Spinal cord (tissue), 10 donors: ENCODE measurements around the gene TOMM34. TPM values are rescaled to one million over a fixed set of nuclear protein-coding genes. Genes with fewer than 3 reads are reported as not detected.

ENCODE experiments used
- DNase-seq, 6 donors: peaks; one replicate each; pipeline versions ENCODE4 v3.0.0 to v3.0.0-alpha.2; 2013 to 2015; ENCODE audit warnings: low spot score in 6 of 6, low read depth in 4 of 6
- H3K27ac ChIP-seq: one replicate; pipeline ENCODE4 v1.5.1; 2013; ENCODE audit warnings: low read depth, low read length, control low read depth
- H3K27me3 ChIP-seq: one replicate; pipeline ENCODE4 v1.6.1; 2013; ENCODE audit warnings: low read length; ENCODE audit not compliant: control insufficient read depth, insufficient read depth
- H3K36me3 ChIP-seq: one replicate; pipeline ENCODE4 v1.6.1; 2013; ENCODE audit warnings: low read length; ENCODE audit not compliant: control insufficient read depth, insufficient read depth
- H3K4me1 ChIP-seq: one replicate; pipeline ENCODE4 v1.6.1; 2013; ENCODE audit warnings: low read length; ENCODE audit not compliant: control insufficient read depth, insufficient read depth
- H3K4me3 ChIP-seq: one replicate; pipeline ENCODE4 v1.5.1; 2013; ENCODE audit warnings: low read depth, low read length, control low read depth
- H3K9me3 ChIP-seq: one replicate; pipeline ENCODE4 v1.6.1; 2013; ENCODE audit warnings: low read length; ENCODE audit not compliant: control insufficient read depth, insufficient read depth
- WGBS: methylation state at CpG from one replicate; pipeline ENCODE4 v1.1.5; 2013; ENCODE audit warnings: missing lambda C conversion rate; ENCODE audit not compliant: insufficient coverage; 5-methylcytosine and 5-hydroxymethylcytosine counted together
- polyA plus RNA-seq, 2 donors: library from polyadenylated mRNA; unstranded; fragments of 120-200 nt; gene quantifications; one replicate each; pipeline ENCODE4 v1.2.1, GENCODE V29; 2013; ENCODE audit not compliant: insufficient read length in 2 of 2
- total RNA-seq, 2 donors: library from RNA; depleted of rRNA in 1 of 2; stranded (reverse); fragments of 120-200 nt in 1 of 2; fragments of >200 nt in 1 of 2; gene quantifications; one replicate each; pipeline versions ENCODE4 v1.2.3 to v1.2.4, GENCODE V29; 2013 to 2014
- donor health status: healthy.

TOMM34 gene
- total and polyA plus RNA-seq, 4 donors: 10.8 to 28.5 (median 25.9) TPM

DNA sequence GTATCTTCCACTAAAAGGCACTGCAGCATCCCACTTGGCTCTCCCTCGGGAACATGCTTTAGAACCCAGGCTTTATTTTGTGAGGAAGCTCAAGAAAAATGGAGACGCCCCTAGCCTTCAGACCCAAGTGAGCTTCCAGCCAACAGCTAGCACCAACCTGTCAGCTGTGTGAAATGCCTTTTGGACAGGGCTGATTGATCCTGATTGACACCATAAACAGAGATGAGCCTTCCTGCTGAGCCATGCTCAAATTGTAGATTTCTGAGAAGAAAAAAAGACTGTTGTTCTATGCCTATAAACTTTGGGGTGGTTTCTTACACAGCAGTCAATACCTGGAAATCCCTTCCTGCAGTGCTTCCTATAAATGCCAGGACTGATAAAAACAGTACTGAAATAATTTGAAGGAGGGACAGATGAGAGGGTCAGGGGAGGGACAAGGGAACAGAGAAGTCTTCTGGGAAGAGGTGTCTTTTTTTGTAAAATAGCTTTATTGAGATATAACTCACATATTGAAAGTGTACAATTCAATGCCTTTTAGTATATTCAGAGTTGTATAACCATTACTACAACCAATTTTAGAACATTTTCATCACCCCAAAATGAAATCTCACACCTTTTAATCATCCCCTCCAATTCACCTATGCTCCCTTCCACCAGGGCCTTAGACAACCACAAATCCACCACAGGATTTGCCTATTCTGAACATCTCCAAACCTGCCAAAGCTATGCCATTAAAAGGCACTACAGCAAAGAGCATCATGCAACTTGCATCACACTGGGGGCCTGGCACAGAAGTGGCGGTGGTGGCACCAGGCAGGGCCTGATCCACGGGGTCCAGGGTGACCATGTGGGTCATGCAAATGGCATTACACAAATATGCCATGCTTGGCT is 3.4 kb upstream of the TOMM34 start:
- no peak overlapping the region for H3K27ac ChIP-seq
- H3K4me3 ChIP-seq: no peak overlapping the region
- no peak for DNase-seq
- H3K9me3 ChIP-seq: no peaks in the 10 kb centered on the region
- no peaks in the 10 kb centered on the region for H3K27me3 ChIP-seq
- 63% methylated on average over 3 of the region's 4 CpGs for WGBS
- peaks cover 13% of the 10 kb centered on the region for H3K4me1 ChIP-seq
- H3K36me3 ChIP-seq: no peaks in the 10 kb centered on the region

- H3K9me3 ChIP-seq: no peaks in the 10 kb centered on the region
- H3K27me3 ChIP-seq: no peaks in the 10 kb centered on the region
- H3K27ac ChIP-seq: no peak overlapping the region
- no CpG with 5 or more reads among the region's 3 CpGs for WGBS
- no peak for DNase-seq
- H3K36me3 ChIP-seq: peaks cover 3% of the 10 kb centered on the region
- H3K4me3 ChIP-seq: no peak overlapping the region
- H3K4me1 ChIP-seq: peaks cover 13% of the 10 kb centered on the region
These were observed 2.3 kb upstream of the TOMM34 start for GRCh38 chr20:44962483-44962882.

GRCh38 chr20:44961870-44962267 is 1.7 kb upstream of the TOMM34 start:
- no peak overlapping the region for H3K4me3 ChIP-seq
- H3K27ac ChIP-seq: no peak overlapping the region
- H3K4me1 ChIP-seq: peaks cover 11% of the 10 kb centered on the region
- H3K27me3 ChIP-seq: no peaks in the 10 kb centered on the region
- peaks cover 3% of the 10 kb centered on the region for H3K36me3 ChIP-seq
- WGBS: 60% methylated on average over 2 of the region's 3 CpGs
- DNase-seq: no peak
- H3K9me3 ChIP-seq: no peaks in the 10 kb centered on the region

GRCh38 chr20:44961011-44961869 is 1.0 kb upstream of the TOMM34 start:
- no peak overlapping the region for H3K4me3 ChIP-seq
- no peaks in the 10 kb centered on the region for H3K27me3 ChIP-seq
- peaks cover 7% of the 10 kb centered on the region for H3K4me1 ChIP-seq
- H3K27ac ChIP-seq: no peak overlapping the region
- no peak for DNase-seq
- 80% methylated on average over 2 of the region's 4 CpGs for WGBS
- no peaks in the 10 kb centered on the region for H3K9me3 ChIP-seq
- H3K36me3 ChIP-seq: peaks cover 3% of the 10 kb centered on the region

DNA sequence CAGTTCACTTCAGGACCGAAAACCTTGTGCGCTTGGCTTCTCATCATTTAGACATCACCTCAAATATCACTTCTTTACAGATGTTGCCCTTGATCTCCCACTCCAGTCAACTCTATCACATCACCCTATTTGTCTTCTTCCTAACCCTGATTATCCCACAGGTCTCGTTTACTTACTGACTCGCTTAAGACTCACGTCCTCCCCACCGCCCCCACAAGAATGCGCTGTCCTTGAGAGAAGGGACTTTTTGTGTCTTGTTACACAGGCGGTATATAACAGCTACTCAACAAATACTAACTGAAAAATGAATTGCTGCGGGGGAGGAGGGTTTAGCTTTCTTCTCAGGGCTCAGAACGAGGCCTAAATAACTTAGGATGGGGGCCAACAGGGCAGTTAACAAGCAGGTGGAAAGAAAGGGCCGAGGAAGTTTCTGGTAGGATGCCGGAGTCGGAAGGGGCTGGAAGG is 527 bp downstream of the TOMM34 start:
- peaks cover 10% of the 10 kb centered on the region for H3K36me3 ChIP-seq
- H3K27me3 ChIP-seq: no peaks in the 10 kb centered on the region
- H3K4me3 ChIP-seq: peak overlapping the region; percentile 80
- WGBS: 11% methylated on average over 6 of the region's 13 CpGs
- peak in 3 of 6 donors; percentile 13 to 53 (median 50) for DNase-seq
- peaks cover 3% of the 10 kb centered on the region for H3K4me1 ChIP-seq
- peak overlapping the region; percentile 44 for H3K27ac ChIP-seq
- no peaks in the 10 kb centered on the region for H3K9me3 ChIP-seq

- Histone ChIP-seq H3K4me3 (peak overlapping the region; percentile 80), H3K9me3 (no peaks in the 10 kb centered on the region), H3K4me1 (peaks cover 3% of the 10 kb centered on the region), H3K27ac (peak overlapping the region; percentile 44), H3K36me3 (peaks cover 15% of the 10 kb centered on the region), H3K27me3 (no peaks in the 10 kb centered on the region)
- WGBS: 27% methylated on average over 4 of the region's 8 CpGs
- DNase-seq: no peak
These were observed 1.0 kb downstream of the TOMM34 start for GRCh38 chr20:44959082-44959637.

GRCh38 chr20:44958276-44958675 is 1.9 kb downstream of the TOMM34 start:
- no peak overlapping the region for H3K4me3 ChIP-seq
- DNase-seq: no peak
- no peaks in the 10 kb centered on the region for H3K27me3 ChIP-seq
- peaks cover 3% of the 10 kb centered on the region for H3K4me1 ChIP-seq
- H3K9me3 ChIP-seq: no peaks in the 10 kb centered on the region
- H3K36me3 ChIP-seq: peaks cover 23% of the 10 kb centered on the region
- WGBS: 91% methylated on average over 7 of the region's 8 CpGs
- no peak overlapping the region for H3K27ac ChIP-seq

- WGBS: no CpG with 5 or more reads among the region's 3 CpGs
- H3K36me3 ChIP-seq: peaks cover 33% of the 10 kb centered on the region
- no peak overlapping the region for H3K27ac ChIP-seq
- DNase-seq: no peak
- H3K4me1 ChIP-seq: peaks cover 3% of the 10 kb centered on the region
- no peaks in the 10 kb centered on the region for H3K27me3 ChIP-seq
- no peak overlapping the region for H3K4me3 ChIP-seq
- H3K9me3 ChIP-seq: no peaks in the 10 kb centered on the region
These were observed 3.8 kb downstream of the TOMM34 start for GRCh38 chr20:44956410-44956809.

DNA sequence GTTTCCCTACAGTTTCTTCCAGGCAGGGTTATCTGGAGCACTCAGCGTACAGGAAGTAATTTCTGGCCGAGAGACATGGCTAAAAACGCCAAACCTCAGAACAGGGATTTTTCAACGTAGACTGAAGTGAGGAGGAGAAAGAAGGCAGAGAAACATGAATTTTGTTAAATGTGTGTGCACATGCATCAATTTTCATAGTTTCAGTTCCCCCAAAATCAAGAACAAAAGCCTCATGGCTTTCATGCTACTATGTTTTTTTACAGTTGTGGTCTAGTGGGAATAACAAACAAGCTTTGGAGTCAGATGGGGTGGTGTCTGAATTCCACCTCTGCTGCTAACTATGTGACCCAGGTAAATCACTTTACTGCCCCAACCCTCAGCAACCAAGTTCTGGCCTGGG is 4.9 kb downstream of the TOMM34 start:
- H3K4me3 ChIP-seq: no peak overlapping the region
- no peaks in the 10 kb centered on the region for H3K9me3 ChIP-seq
- no peak for DNase-seq
- peaks cover 40% of the 10 kb centered on the region for H3K36me3 ChIP-seq
- H3K4me1 ChIP-seq: peaks cover 3% of the 10 kb centered on the region
- no peaks in the 10 kb centered on the region for H3K27me3 ChIP-seq
- no peak overlapping the region for H3K27ac ChIP-seq
- WGBS: 100% methylated on average over 1 of the region's 4 CpGs
